ENCODE measurements around the gene APOA4. TPM values are rescaled to one million over a fixed set of nuclear protein-coding genes. Genes with fewer than 3 reads are reported as not detected.

Gene APOA4
- total RNA-seq, 1 experiment from 2014 or later: not detected

DNA sequence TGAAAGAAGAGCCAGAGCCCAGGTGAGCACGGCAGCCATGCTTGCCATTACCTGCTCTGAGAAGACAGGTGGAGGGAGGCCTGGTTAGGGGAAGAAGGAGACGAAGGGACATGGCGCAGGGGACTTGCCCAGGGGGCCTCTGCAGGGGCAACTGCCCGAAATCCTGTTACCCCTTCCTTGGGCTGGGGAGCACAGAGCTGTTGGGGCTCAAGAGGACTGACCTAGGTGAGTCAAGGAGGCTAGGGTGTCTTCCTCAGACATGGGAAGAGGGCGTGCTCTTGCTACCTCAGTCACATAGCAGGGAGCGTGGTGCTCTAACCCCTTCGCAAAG lies 31.3 kb downstream of the APOA4 start, which contains the start of gene APOA5:
Gene APOA5, minus strand, starts transcription at position 67 of the 331 bp plus-strand sequence. Its CDS starts 19 bp downstream, at position 48.
- H3K27ac Mint-ChIP-seq (ENCODE audit: unreplicated experiment): no peak within 1 kb of the TSS
- BruUV-seq (replicated peaks): no TSS peak
- no peak for DNase-seq
- no peaks in the 10 kb centered on the region for H3K9me3 Mint-ChIP-seq (ENCODE audit: low read depth, unreplicated experiment)
- intact Hi-C loops (cut with micrococcal nuclease; ENCODE audit: unreplicated experiment): loop anchor here (5.0 kb wide), 2 partner anchors 46 to 316 kb away; partner anchors contain the start of gene APOA1
- peaks cover 19% of the 10 kb centered on the region for H3K36me3 Mint-ChIP-seq (ENCODE audit: insufficient read depth, unreplicated experiment)
- H3K27me3 Mint-ChIP-seq (ENCODE audit: unreplicated experiment): no peaks in the 10 kb centered on the region
- no peak within 1 kb of the TSS for H3K4me3 Mint-ChIP-seq (ENCODE audit: low read depth, unreplicated experiment)
- CTCF ChIA-PET: interaction anchor here (0.5 to 1.9 kb wide), 5 partner anchors 44 to 435 kb away, joined by 3 to 39 read pairs (median 4); no protein-coding TSS in a partner anchor
- TF ChIP-seq CTCF (IDR thresholded peaks at IDR 0.05; ENCODE audit: unreplicated experiment): no peak
- H3K4me1 Mint-ChIP-seq (ENCODE audit: low read depth, unreplicated experiment): peaks cover 16% of the 10 kb centered on the region

DNA sequence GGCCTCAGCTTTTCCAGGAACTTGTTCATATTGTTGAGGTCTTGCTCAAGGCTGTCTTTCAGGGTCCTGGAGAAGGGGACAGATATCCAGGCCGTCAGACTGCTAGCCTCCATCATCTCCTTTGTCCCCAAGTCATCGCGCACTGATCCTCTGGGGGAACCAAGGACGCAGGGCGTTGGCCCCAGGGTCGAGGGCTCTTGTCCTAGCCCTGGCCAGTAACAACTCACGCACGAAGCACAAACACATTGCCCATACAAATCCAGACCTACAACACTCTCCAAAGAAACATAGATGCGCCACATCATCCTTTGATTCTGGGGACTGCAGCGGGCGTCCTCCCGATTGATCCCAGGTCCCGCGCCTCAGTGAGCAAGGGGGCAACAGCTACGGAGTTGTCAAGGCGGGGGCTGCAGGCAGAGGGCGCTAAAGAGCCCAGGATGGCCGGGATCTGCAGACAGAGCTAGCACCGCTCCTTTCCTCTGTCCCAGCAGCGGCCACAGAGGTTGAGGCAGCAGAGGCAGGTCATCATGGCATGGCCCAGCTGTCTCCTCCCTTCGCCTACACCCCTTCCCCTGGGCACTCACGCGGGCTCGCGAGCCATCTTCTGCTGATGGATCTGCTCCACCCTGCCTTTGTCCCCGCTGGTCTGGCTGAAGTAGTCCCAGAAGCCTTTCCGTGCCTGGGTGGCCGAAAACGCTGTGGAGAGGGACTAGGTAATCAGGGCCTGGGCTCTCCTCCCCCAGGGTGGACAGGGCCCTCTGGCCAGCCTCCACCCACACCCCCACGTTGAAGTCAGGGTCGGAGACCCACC lies 31.9 kb downstream of the APOA4 start:
- H3K27ac Mint-ChIP-seq (ENCODE audit: unreplicated experiment): no peak overlapping the region
- DNase-seq: peak; percentile 77
- TF ChIP-seq CTCF (IDR thresholded peaks at IDR 0.05; ENCODE audit: unreplicated experiment): peak; percentile 57
- BruUV-seq (replicated peaks): no TSS peak
- CTCF ChIA-PET: interaction anchor here (0.5 to 1.9 kb wide), 5 partner anchors 45 to 435 kb away, joined by 3 to 39 read pairs (median 4); no protein-coding TSS in a partner anchor
- no peaks in the 10 kb centered on the region for H3K9me3 Mint-ChIP-seq (ENCODE audit: low read depth, unreplicated experiment)
- peaks cover 21% of the 10 kb centered on the region for H3K36me3 Mint-ChIP-seq (ENCODE audit: insufficient read depth, unreplicated experiment)
- intact Hi-C loops (cut with micrococcal nuclease; ENCODE audit: unreplicated experiment): loop anchor here (5.0 kb wide), 2 partner anchors 46 to 316 kb away; partner anchors contain the start of gene APOA1
- no peaks in the 10 kb centered on the region for H3K27me3 Mint-ChIP-seq (ENCODE audit: unreplicated experiment)
- H3K4me1 Mint-ChIP-seq (ENCODE audit: low read depth, unreplicated experiment): peaks cover 17% of the 10 kb centered on the region
- H3K4me3 Mint-ChIP-seq (ENCODE audit: low read depth, unreplicated experiment): no peak overlapping the region

DNA sequence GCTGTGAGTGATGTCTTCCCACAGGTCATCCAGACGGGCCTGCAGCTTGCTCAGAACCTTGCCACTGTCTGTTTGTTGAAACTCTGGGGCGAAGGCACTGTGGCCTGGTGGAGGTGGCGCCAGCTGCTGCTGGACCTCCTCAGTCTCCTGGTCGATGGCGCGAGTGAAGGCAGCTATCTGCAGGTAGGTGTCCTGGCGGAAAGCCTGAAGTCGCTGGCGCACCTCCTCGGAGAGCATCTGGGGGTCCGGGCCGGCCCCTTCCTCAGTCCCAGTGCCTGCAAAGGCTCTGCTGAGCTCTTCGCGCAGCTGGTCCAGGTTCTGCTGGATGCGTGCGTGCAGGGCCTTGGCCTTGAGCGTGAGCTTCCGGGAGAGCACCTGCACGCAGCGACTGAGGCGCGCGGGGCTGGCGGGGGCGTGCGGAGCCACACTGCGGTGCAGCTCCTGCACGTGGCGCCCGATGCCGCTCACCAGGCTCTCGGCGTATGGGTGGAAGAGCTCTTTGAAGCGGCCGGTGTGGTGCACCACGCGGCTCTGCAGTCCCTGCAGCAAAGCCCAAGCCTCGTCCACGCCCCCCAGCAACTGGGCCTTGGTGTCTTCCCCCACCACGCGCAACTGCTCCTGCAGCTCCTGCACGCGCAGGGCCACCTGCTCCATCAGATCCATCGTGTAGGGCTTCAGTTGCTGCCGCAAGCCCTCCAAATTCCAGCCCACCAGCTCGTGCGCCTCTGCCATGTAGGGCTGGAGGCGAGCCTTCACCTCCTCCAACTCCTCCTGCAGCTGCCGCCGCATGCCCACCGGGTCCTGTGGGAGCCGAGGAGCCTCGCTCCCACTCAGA lies 32.7 kb downstream of the APOA4 start:
- peaks cover 22% of the 10 kb centered on the region for H3K36me3 Mint-ChIP-seq (ENCODE audit: insufficient read depth, unreplicated experiment)
- no peak for DNase-seq
- H3K27ac Mint-ChIP-seq (ENCODE audit: unreplicated experiment): no peak overlapping the region
- peaks cover 17% of the 10 kb centered on the region for H3K4me1 Mint-ChIP-seq (ENCODE audit: low read depth, unreplicated experiment)
- no peak for TF ChIP-seq CTCF (IDR thresholded peaks at IDR 0.05; ENCODE audit: unreplicated experiment)
- H3K27me3 Mint-ChIP-seq (ENCODE audit: unreplicated experiment): no peaks in the 10 kb centered on the region
- intact Hi-C loops (cut with micrococcal nuclease; ENCODE audit: unreplicated experiment): loop anchor here (5.0 kb wide), 2 partner anchors 47 to 317 kb away; partner anchors contain the start of gene APOA1
- no peaks in the 10 kb centered on the region for H3K9me3 Mint-ChIP-seq (ENCODE audit: low read depth, unreplicated experiment)
- BruUV-seq (replicated peaks): no TSS peak
- H3K4me3 Mint-ChIP-seq (ENCODE audit: low read depth, unreplicated experiment): no peak overlapping the region
- CTCF ChIA-PET: interaction anchor here (1.0 to 1.9 kb wide), 4 partner anchors 46 to 436 kb away, joined by 3 to 39 read pairs (median 10); no protein-coding TSS in a partner anchor

DNA sequence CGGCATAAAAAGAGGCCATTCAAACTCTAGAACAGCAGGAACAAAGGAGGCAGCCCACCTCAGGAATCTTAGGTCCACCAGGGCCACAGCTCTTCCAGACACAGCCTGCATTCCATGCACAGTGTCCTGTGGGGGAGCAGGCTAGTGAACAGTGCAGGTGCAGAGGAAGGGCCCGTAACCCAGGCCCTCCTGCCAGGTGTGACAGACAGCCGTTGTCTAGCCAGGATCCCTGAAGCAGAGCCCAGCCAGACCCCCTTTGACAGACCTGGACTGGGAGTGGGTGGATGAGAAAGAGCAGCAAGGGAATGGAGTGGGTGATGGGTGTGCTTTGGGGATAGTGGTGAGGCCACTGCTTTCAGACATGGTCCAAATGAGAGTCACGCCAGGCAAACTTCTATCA lies 34.1 kb downstream of the APOA4 start:
- no TSS peak for BruUV-seq (replicated peaks)

More for the DNA sequence above, 34.1 kb downstream of the APOA4 start:
- TF ChIP-seq CTCF (IDR thresholded peaks at IDR 0.05; ENCODE audit: unreplicated experiment): no peak
- peaks cover 33% of the 10 kb centered on the region for H3K36me3 Mint-ChIP-seq (ENCODE audit: insufficient read depth, unreplicated experiment)
- peak overlapping the region; percentile 90 for H3K4me3 Mint-ChIP-seq (ENCODE audit: low read depth, unreplicated experiment)
- intact Hi-C loops (cut with micrococcal nuclease; ENCODE audit: unreplicated experiment): no loop called here
- no peak overlapping the region for H3K27ac Mint-ChIP-seq (ENCODE audit: unreplicated experiment)
- no peak for DNase-seq
- H3K4me1 Mint-ChIP-seq (ENCODE audit: low read depth, unreplicated experiment): peaks cover 17% of the 10 kb centered on the region
- no peaks in the 10 kb centered on the region for H3K9me3 Mint-ChIP-seq (ENCODE audit: low read depth, unreplicated experiment)
- no peaks in the 10 kb centered on the region for H3K27me3 Mint-ChIP-seq (ENCODE audit: unreplicated experiment)
- CTCF ChIA-PET: interaction anchor here (1.7 kb wide), 1 partner anchor 47 kb away, joined by 10 read pairs; no protein-coding TSS in a partner anchor

All from Calu3 (cell line).